HEK293 (cell line): Measurements from ENCODE around the gene KLC1.

ENCODE experiments used
- CTCF ChIA-PET: fragments of 350-600 bp; formaldehyde crosslinking; extraction: SDS; loops from one replicate; lab custom pipeline; 2021; ENCODE audit warnings: antibody characterized with exemption; lab: Yijun Ruan, JAX
- POLR2A ChIA-PET: fragments of 300-600 bp; formaldehyde crosslinking; extraction: SDS; loops from one replicate; lab custom pipeline; 2020; ENCODE audit warnings: antibody characterized with exemption, inconsistent platforms; lab: Yijun Ruan, JAX
- H3K27ac ChIP-seq: fragments of 200-500 bp; sonication (Bioruptor generic); 2 replicates; pipeline ENCODE4 v1.5.1; 2014; ENCODE audit warnings: low read depth, low read length, control low read depth, inconsistent platforms; ENCODE audit errors: extremely low read depth
- H3K36me3 ChIP-seq, 2 experiments: fragments of 200-500 bp in 1 of 2; sonication (Bioruptor generic) in 1 of 2; 1 replicate in 1 of 2; 2 replicates in 1 of 2; pipeline ENCODE4 v1.5.1; 2014 to 2017; ENCODE audit warnings: inconsistent platforms in 2 of 2, low read length in 2 of 2; ENCODE audit not compliant: control insufficient read depth in 2 of 2, insufficient read depth in 1 of 2
- H3K4me1 ChIP-seq: fragments of 200-500 bp; sonication (Bioruptor generic); 2 replicates; pipeline ENCODE4 v1.5.1; 2014; ENCODE audit warnings: mild to moderate bottlenecking, low read length, inconsistent platforms; ENCODE audit not compliant: control insufficient read depth, insufficient read depth
- H3K4me3 ChIP-seq: 2 replicates; pipeline ENCODE4 v1.5.1; 2011; ENCODE audit warnings: low read depth, mild to moderate bottlenecking, control low read depth, low read length, moderate library complexity
- H3K9me3 ChIP-seq: fragments of 200-500 bp; sonication (Bioruptor generic); 2 replicates; pipeline ENCODE4 v1.5.1; 2014; ENCODE audit warnings: low read depth, low read length, inconsistent platforms; ENCODE audit not compliant: control insufficient read depth, insufficient read depth
- AEBP2 ChIP-seq: fragments of 450-650 bp; formaldehyde crosslinking; IDR thresholded peaks from 2 replicates; pipeline ENCODE4 v1.5.1; 2016; ENCODE audit warnings: missing biosample characterization, missing genetic modification characterization, borderline replicate concordance
- REPIN1 ChIP-seq: fragments of 450-650 bp; formaldehyde crosslinking; IDR thresholded peaks from 2 replicates; pipeline ENCODE4 v1.5.1; 2017; ENCODE audit warnings: missing biosample characterization, missing genetic modification characterization, low read depth
- SALL2 ChIP-seq: fragments of 450-650 bp; formaldehyde crosslinking; IDR thresholded peaks from 2 replicates; pipeline ENCODE4 v1.5.0; 2017; ENCODE audit warnings: missing biosample characterization, mild to moderate bottlenecking, missing genetic modification characterization, borderline replicate concordance
- ZBTB17 ChIP-seq: fragments of 450-650 bp; formaldehyde crosslinking; IDR thresholded peaks from 2 replicates; pipeline ENCODE4 v1.5.1; 2016; ENCODE audit warnings: missing biosample characterization, missing genetic modification characterization
- ZBTB44 ChIP-seq: fragments of 450-650 bp; IDR thresholded peaks from 2 replicates; pipeline ENCODE4 v1.5.1; 2018; ENCODE audit warnings: missing biosample characterization, mild to moderate bottlenecking, missing genetic modification characterization
- ZIC2 ChIP-seq: fragments of 450-650 bp; formaldehyde crosslinking; IDR thresholded peaks from 2 replicates; pipeline ENCODE4 v1.5.1; 2016; ENCODE audit warnings: missing biosample characterization, missing genetic modification characterization
- ZNF112 ChIP-seq: fragments of 450-650 bp; formaldehyde crosslinking; IDR thresholded peaks from 2 replicates; pipeline ENCODE4 v1.5.0; 2017; ENCODE audit warnings: missing biosample characterization, missing genetic modification characterization
- ZNF169 ChIP-seq: fragments of 450-650 bp; formaldehyde crosslinking; IDR thresholded peaks from 2 replicates; pipeline ENCODE4 v1.5.1; 2016; ENCODE audit warnings: missing biosample characterization, missing genetic modification characterization
- ZNF24 ChIP-seq: fragments of 450-650 bp; formaldehyde crosslinking; IDR thresholded peaks from 2 replicates; pipeline ENCODE4 v1.5.1; 2016; ENCODE audit warnings: missing biosample characterization, missing genetic modification characterization
- ZNF341 ChIP-seq: fragments of 450-650 bp; formaldehyde crosslinking; IDR thresholded peaks from 2 replicates; pipeline ENCODE4; 2016; ENCODE audit warnings: low read depth, missing biosample characterization, missing genetic modification characterization
- ZNF423 ChIP-seq: fragments of 450-650 bp; formaldehyde crosslinking; IDR thresholded peaks from 2 replicates; pipeline ENCODE4 v1.5.1; 2016; ENCODE audit warnings: missing biosample characterization, missing genetic modification characterization
- ZNF548 ChIP-seq: fragments of 450-650 bp; formaldehyde crosslinking; IDR thresholded peaks from 2 replicates; pipeline ENCODE4 v1.5.1; 2016; ENCODE audit warnings: missing biosample characterization, missing genetic modification characterization
- ZNF596 ChIP-seq: fragments of 450-650 bp; IDR thresholded peaks from 2 replicates; pipeline ENCODE4 v1.5.0; 2018; ENCODE audit warnings: missing biosample characterization, mild to moderate bottlenecking, missing genetic modification characterization, moderate library complexity
- ZNF600 ChIP-seq: fragments of 450-650 bp; formaldehyde crosslinking; IDR thresholded peaks from 2 replicates; pipeline ENCODE4 v1.5.1; 2016; ENCODE audit warnings: missing biosample characterization, missing genetic modification characterization
- ZNF621 ChIP-seq: fragments of 450-650 bp; formaldehyde crosslinking; IDR thresholded peaks from 2 replicates; pipeline ENCODE4 v1.5.1; 2017; ENCODE audit warnings: missing biosample characterization, missing genetic modification characterization
- ZNF629 ChIP-seq: fragments of 450-650 bp; formaldehyde crosslinking; IDR thresholded peaks from 2 replicates; pipeline ENCODE4 v1.5.1; 2017; ENCODE audit warnings: missing biosample characterization, missing genetic modification characterization
- ZNF843 ChIP-seq: fragments of 450-650 bp; formaldehyde crosslinking; IDR thresholded peaks from 2 replicates; pipeline ENCODE4 v1.5.1; 2016; ENCODE audit warnings: missing biosample characterization, missing genetic modification characterization
- ZXDB ChIP-seq: fragments of 450-650 bp; formaldehyde crosslinking; IDR thresholded peaks from 2 replicates; pipeline ENCODE4 v1.5.1; 2016; ENCODE audit warnings: missing biosample characterization, missing genetic modification characterization
- TF ChIP-seq, protein P1 (sequence below): fragments of 450-650 bp; formaldehyde crosslinking; IDR thresholded peaks from 2 replicates; pipeline ENCODE4 v1.5.1; 2017; ENCODE audit warnings: missing biosample characterization, missing genetic modification characterization

KLC1 gene

DNA sequence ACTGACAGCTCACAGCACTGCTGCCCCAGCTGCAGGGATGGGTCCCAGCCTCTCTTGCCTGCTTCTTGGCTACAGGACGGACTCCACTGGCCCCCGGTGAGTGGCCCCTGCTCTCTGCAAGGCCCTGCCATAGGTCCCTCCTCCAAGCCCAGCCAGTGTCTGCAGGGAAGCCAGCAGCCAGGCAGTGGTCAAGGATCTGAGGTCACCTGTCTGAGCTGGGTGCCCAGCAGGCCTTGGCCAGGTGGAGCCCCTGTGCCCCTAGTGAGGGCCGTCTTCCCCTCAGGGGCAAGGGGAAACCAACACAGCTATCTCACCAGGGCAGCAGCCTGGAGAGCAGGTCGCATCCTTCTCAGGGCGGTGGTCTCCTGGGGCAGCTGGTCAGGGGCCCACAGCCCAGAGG, 73.1 kb downstream of the KLC1 start:
- CTCF ChIA-PET: no interaction called here
- H3K27ac ChIP-seq: peak overlapping the region; percentile 31; the same call in 1 of the 2 replicates

DNA sequence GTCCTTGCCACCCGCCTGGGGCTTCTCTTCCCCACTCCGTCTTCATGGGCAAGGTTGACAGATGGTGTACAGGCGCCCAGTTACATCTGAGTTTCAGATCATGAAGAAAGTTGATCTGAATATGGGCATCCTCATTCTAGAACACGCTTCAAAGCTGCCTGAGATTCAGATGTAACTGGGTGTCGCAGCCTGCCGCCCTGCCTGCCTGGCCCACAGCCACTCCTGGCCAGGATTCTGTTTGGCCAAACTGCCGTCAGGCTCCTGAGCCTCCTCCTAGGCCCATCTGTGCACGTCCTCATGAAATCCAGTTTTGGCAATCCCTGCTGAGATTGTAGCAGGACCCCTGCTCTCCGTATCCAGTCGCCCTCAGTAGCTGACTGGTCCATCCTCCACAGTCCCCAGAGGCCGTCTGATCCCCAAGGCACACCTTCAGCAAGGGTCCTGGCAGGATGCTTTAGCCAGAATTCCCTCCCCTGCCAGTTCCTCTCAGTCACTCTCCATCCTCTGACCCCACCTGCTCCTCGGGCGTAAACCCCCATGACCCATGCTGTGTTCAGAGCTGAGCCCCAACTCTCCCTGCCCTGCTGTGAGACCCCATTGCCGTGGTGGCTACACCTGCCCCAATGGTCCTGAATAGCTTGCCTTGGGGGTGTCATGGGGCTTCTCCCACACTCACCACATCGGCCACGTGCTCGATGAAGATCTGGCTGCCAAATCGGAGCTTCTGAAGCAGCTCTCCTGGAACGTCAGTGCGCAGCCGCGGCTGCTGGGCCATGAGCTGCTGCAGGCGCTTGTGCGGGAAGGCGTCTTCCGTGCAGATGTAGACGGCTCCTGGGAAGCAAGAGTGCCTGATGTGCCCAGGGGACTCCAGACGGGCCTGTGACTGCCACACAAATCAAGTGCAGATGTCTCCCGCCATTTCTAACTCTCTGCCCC, 73.8 kb downstream of the KLC1 start:
- peak overlapping the region; percentile 31; the same call in 1 of the 2 replicates for H3K27ac ChIP-seq
- ChIA-PET POLR2A (interaction anchor here (6.4 kb wide), 1 partner anchor 12 kb away, joined by 31 read pairs; the partner anchor contains the start of genes XRCC3 and ZFYVE21), CTCF (no interaction called here)
- peaks cover 0 to 95% of the 10 kb centered on the region in 2 experiments; a peak in 2 of 3 replicates for H3K36me3 ChIP-seq
- H3K4me3 ChIP-seq: no peak overlapping the region
- TF ChIP-seq ZNF843 (tag by site-specific recombination) (no peak), ZIC2 (no peak), ZNF548 (tag by site-specific recombination) (no peak), ZNF600 (tag by site-specific recombination) (peak; percentile 59)
- H3K9me3 ChIP-seq: no peaks in the 10 kb centered on the region
- no peaks in the 10 kb centered on the region for H3K4me1 ChIP-seq

More for the DNA sequence above, 73.1 kb downstream of the KLC1 start:
- no peaks in the 10 kb centered on the region for H3K9me3 ChIP-seq
- peaks cover 0 to 95% of the 10 kb centered on the region in 2 experiments; a peak in 2 of 3 replicates for H3K36me3 ChIP-seq
- H3K4me1 ChIP-seq: no peaks in the 10 kb centered on the region; the same call in 1 of the 2 replicates
- no peak for TF ChIP-seq REPIN1 (tag by site-specific recombination)
- no peak for TF ChIP-seq ZBTB44 (tag by site-specific recombination)
- TF ChIP-seq SALL2 (tag by site-specific recombination): no peak
- no peak for TF ChIP-seq ZNF24 (tag by site-specific recombination)
- no peak for TF ChIP-seq ZNF423 (tag by site-specific recombination)
- TF ChIP-seq ZNF341 (tag by site-specific recombination): no peak
- TF ChIP-seq ZNF112: no peak
- no peak for TF ChIP-seq AEBP2 (tag by site-specific recombination)
- TF ChIP-seq ZBTB17 (tag by site-specific recombination): no peak
- TF ChIP-seq ZNF596 (tag by site-specific recombination): no peak
- TF ChIP-seq ZNF169: no peak
- TF ChIP-seq, protein P1, sequence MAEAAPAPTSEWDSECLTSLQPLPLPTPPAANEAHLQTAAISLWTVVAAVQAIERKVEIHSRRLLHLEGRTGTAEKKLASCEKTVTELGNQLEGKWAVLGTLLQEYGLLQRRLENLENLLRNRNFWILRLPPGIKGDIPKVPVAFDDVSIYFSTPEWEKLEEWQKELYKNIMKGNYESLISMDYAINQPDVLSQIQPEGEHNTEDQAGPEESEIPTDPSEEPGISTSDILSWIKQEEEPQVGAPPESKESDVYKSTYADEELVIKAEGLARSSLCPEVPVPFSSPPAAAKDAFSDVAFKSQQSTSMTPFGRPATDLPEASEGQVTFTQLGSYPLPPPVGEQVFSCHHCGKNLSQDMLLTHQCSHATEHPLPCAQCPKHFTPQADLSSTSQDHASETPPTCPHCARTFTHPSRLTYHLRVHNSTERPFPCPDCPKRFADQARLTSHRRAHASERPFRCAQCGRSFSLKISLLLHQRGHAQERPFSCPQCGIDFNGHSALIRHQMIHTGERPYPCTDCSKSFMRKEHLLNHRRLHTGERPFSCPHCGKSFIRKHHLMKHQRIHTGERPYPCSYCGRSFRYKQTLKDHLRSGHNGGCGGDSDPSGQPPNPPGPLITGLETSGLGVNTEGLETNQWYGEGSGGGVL (tag by site-specific recombination): no peak
- TF ChIP-seq ZNF621 (tag by site-specific recombination): no peak
- no peak for TF ChIP-seq ZNF629 (tag by site-specific recombination)
- TF ChIP-seq ZXDB (tag by site-specific recombination): no peak
- POLR2A ChIA-PET: interaction anchor here (6.4 kb wide), 1 partner anchor 13 kb away, joined by 31 read pairs; the partner anchor contains the start of genes XRCC3 and ZFYVE21
- no peak overlapping the region for H3K4me3 ChIP-seq
